GM21447 (cell line): Measurements from ENCODE around the gene ESRRG.

Source experiments
- ATAC-seq: cut with Tn5 transposase; IDR thresholded peaks from one replicate; pipeline ENCODE4 v1.9.1; 2021; ENCODE audit not compliant: unreplicated experiment

The ESRRG gene

GRCh38 chr1:216632980-216633379 lies 90.2 kb downstream of the ESRRG start:
- no peak for ATAC-seq

GRCh38 chr1:216630532-216630931 lies 92.7 kb downstream of the ESRRG start:
- ATAC-seq, result no peak

GRCh38 chr1:216627252-216627651 lies 96.0 kb downstream of the ESRRG start:
- ATAC-seq, result no peak

GRCh38 chr1:216626394-216627067 lies 96.7 kb downstream of the ESRRG start:
- no peak for ATAC-seq

- ATAC-seq, result no peak
These were observed 101.7 kb downstream of the ESRRG start for GRCh38 chr1:216621536-216621935.

- ATAC-seq, result no peak
These were observed 106.0 kb downstream of the ESRRG start for GRCh38 chr1:216617081-216617875.

- no peak for ATAC-seq
These were observed 106.8 kb downstream of the ESRRG start for GRCh38 chr1:216616425-216616824.

- no peak for ATAC-seq
These were observed 109.0 kb downstream of the ESRRG start for GRCh38 chr1:216614011-216614934.

- ATAC-seq, result no peak
These were observed 110.9 kb downstream of the ESRRG start for GRCh38 chr1:216612291-216612690.

- ATAC-seq, result no peak
These were observed 116.0 kb downstream of the ESRRG start for GRCh38 chr1:216607067-216607697.

GRCh38 chr1:216606047-216606637 lies 117.1 kb downstream of the ESRRG start:
- ATAC-seq, result no peak

- no peak for ATAC-seq
These were observed 118.5 kb downstream of the ESRRG start for GRCh38 chr1:216604771-216605170.

GRCh38 chr1:216600730-216601609 lies 122.3 kb downstream of the ESRRG start:
- peak; percentile 93 for ATAC-seq

- ATAC-seq, result no peak
These were observed 123.4 kb downstream of the ESRRG start for GRCh38 chr1:216599851-216600250.

- ATAC-seq, result no peak
These were observed 124.8 kb downstream of the ESRRG start for GRCh38 chr1:216598448-216598847.

- ATAC-seq, result no peak
These were observed 126.9 kb downstream of the ESRRG start for GRCh38 chr1:216596281-216596862.

- ATAC-seq, result no peak
These were observed 135.5 kb downstream of the ESRRG start for GRCh38 chr1:216587715-216588114.

- no peak for ATAC-seq
These were observed 141.1 kb downstream of the ESRRG start for GRCh38 chr1:216582151-216582550.

GRCh38 chr1:216580538-216581057 lies 142.6 kb downstream of the ESRRG start:
- no peak for ATAC-seq
